HEK293T (cell line): ENCODE measurements around the gene RNF113B.

Source experiments
- CTCF ChIA-PET: fragments of 350-600 bp; formaldehyde crosslinking; extraction: SDS; loops from one replicate; lab custom pipeline; 2021; ENCODE audit warnings: antibody characterized with exemption, inconsistent platforms; lab: Yijun Ruan, JAX
- POLR2A ChIA-PET: fragments of 350-600 bp; formaldehyde crosslinking; extraction: SDS; loops from one replicate; lab custom pipeline; 2020; ENCODE audit warnings: antibody characterized with exemption, inconsistent platforms; lab: Yijun Ruan, JAX
- DNase-seq: peaks from one replicate; pipeline ENCODE4 v3.0.0; 2012; ENCODE audit warnings: mixed read lengths; ENCODE audit errors: extremely low spot score
- ARNT ChIP-seq: fragments of 450-650 bp; IDR thresholded peaks from 2 replicates; pipeline ENCODE4 v1.6.1; 2017; ENCODE audit warnings: mild to moderate bottlenecking
- BHLHE40 ChIP-seq: fragments of 450-650 bp; IDR thresholded peaks from 2 replicates; pipeline ENCODE4 v1.6.1; 2016; ENCODE audit warnings: mild to moderate bottlenecking, moderate library complexity, borderline replicate concordance
- CTBP1 ChIP-seq: fragments of 450-650 bp; IDR thresholded peaks from 2 replicates; pipeline ENCODE4 v1.6.1; 2016; ENCODE audit warnings: borderline replicate concordance
- ELF4 ChIP-seq: fragments of 450-650 bp; IDR thresholded peaks from 2 replicates; pipeline ENCODE4 v1.6.1; 2017; ENCODE audit warnings: antibody characterized with exemption
- FOXA1 ChIP-seq: fragments of 450-650 bp; IDR thresholded peaks from 2 replicates; pipeline ENCODE4 v1.6.1; 2016; ENCODE audit warnings: mild to moderate bottlenecking
- FOXK2 ChIP-seq: fragments of 450-650 bp; IDR thresholded peaks from 2 replicates; pipeline ENCODE4 v1.6.1; 2016; ENCODE audit warnings: mild to moderate bottlenecking
- FOXM1 ChIP-seq: fragments of 450-650 bp; IDR thresholded peaks from 2 replicates; pipeline ENCODE4 v1.6.1; 2017; ENCODE audit warnings: mild to moderate bottlenecking, borderline replicate concordance
- HDGF ChIP-seq: fragments of 450-650 bp; IDR thresholded peaks from 2 replicates; pipeline ENCODE4 v1.6.1; 2017; ENCODE audit warnings: antibody characterized with exemption, borderline replicate concordance
- L3MBTL2 ChIP-seq: fragments of 450-650 bp; conservative IDR thresholded peaks from 2 replicates; pipeline ENCODE4 v1.6.1; 2016; ENCODE audit warnings: mild to moderate bottlenecking
- LEF1 ChIP-seq: fragments of 450-650 bp; IDR thresholded peaks from 2 replicates; pipeline ENCODE4 v1.6.1; 2017; ENCODE audit warnings: mild to moderate bottlenecking, borderline replicate concordance
- NFRKB ChIP-seq: fragments of 450-650 bp; IDR thresholded peaks from 2 replicates; pipeline ENCODE4 v1.6.1; 2016; ENCODE audit warnings: mild to moderate bottlenecking, moderate library complexity
- SP1 ChIP-seq: fragments of 450-650 bp; IDR thresholded peaks from 2 replicates; pipeline ENCODE4 v1.6.1; 2017
- SUZ12 ChIP-seq: fragments of 450-650 bp; IDR thresholded peaks from 2 replicates; pipeline ENCODE4 v1.6.1; 2016; ENCODE audit warnings: mild to moderate bottlenecking
- TARDBP ChIP-seq: fragments of 450-650 bp; IDR thresholded peaks from 2 replicates; pipeline ENCODE4 v1.6.1; 2016
- ZNF384 ChIP-seq: fragments of 450-650 bp; IDR thresholded peaks from 2 replicates; pipeline ENCODE4 v1.6.1; 2016
- TF ChIP-seq, protein P1 (sequence below): fragments of 450-650 bp; IDR thresholded peaks from 2 replicates; pipeline ENCODE4 v1.6.1; 2016

The RNF113B gene

GRCh38 chr13:98181111-98181815, 4.2 kb upstream of the RNF113B start:
- no peak for TF ChIP-seq L3MBTL2
- no peak for TF ChIP-seq CTBP1
- no peak for TF ChIP-seq FOXM1
- TF ChIP-seq SP1, result no peak
- TF ChIP-seq, protein P1, sequence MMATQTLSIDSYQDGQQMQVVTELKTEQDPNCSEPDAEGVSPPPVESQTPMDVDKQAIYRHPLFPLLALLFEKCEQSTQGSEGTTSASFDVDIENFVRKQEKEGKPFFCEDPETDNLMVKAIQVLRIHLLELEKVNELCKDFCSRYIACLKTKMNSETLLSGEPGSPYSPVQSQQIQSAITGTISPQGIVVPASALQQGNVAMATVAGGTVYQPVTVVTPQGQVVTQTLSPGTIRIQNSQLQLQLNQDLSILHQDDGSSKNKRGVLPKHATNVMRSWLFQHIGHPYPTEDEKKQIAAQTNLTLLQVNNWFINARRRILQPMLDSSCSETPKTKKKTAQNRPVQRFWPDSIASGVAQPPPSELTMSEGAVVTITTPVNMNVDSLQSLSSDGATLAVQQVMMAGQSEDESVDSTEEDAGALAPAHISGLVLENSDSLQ, result no peak
- no peak for TF ChIP-seq NFRKB
- TF ChIP-seq SUZ12, result no peak
- TF ChIP-seq LEF1, result no peak
- TF ChIP-seq FOXA1, result no peak
- TF ChIP-seq BHLHE40, result no peak
- TF ChIP-seq TARDBP, result no peak
- no peak for TF ChIP-seq ZNF384
- CTCF ChIA-PET, result no interaction called here
- POLR2A ChIA-PET, result no interaction called here
- no peak for DNase-seq

- CTCF ChIA-PET, result no interaction called here
- POLR2A ChIA-PET, result no interaction called here
- TF ChIP-seq CTBP1 (no peak), NFRKB (no peak), ARNT (no peak), HDGF (no peak), SP1 (no peak), ZNF384 (no peak), FOXK2 (no peak), LEF1 (no peak), FOXM1 (no peak), ELF4 (no peak), BHLHE40 (no peak), FOXA1 (no peak)
- TF ChIP-seq, protein P1, result no peak
- DNase-seq, result no peak
These were observed 3.0 kb upstream of the RNF113B start for GRCh38 chr13:98180092-98180491.

DNA sequence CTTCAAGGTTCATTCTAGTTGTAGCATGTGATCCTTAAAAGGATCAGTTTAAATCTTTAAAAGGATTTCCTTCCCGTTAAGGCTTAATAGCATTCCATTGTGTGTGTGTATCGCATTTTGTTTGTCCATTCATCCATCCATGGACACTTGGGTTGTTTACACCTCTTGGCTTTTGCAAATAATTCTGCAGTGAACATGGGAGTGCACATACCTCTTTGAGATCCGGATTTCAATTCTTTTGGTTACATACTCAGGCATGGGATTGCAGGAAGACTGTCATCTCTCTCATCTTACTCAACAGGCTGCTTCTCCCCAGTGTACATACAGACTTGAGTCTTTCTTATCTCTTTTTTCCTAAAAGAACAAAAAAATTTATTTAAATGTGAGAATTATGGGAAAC, 1.2 kb downstream of the RNF113B start:
- POLR2A ChIA-PET, result no interaction called here
- CTCF ChIA-PET, result no interaction called here
- TF ChIP-seq ARNT (no peak), SP1 (no peak), FOXM1 (no peak), HDGF (no peak), BHLHE40 (no peak), L3MBTL2 (no peak), ZNF384 (no peak), FOXA1 (no peak)
- TF ChIP-seq, protein P1, result no peak
- no peak for DNase-seq

DNA sequence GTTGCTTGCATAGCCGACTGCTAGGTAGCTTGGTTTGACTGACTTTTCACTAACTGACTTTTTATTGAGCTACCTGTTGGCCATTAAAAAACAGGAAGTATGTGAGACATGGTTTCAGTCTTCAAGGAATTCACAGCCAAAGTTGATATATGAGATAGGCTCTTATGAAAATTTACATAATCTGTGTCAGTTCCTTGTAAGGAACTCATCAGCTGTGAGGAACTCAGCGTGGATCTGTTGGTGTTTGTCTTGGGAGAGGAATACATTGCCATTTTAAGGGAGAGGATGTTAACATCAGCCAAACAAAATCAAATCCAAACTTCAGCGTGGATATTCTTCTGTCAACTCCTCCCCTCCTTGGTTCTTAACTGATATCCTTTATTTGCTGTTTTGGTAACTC, 2.0 kb downstream of the RNF113B start:
- POLR2A ChIA-PET, result no interaction called here
- no peak for DNase-seq
- CTCF ChIA-PET, result interaction anchor here (0.7 kb wide), 1 partner anchor 1261 kb away, joined by 4 read pairs; no protein-coding TSS in a partner anchor
- no peak for TF ChIP-seq SUZ12
- TF ChIP-seq ZNF384, result no peak
- TF ChIP-seq ARNT, result no peak
- TF ChIP-seq FOXK2, result no peak
- TF ChIP-seq ELF4, result no peak
- TF ChIP-seq CTBP1, result no peak

DNA sequence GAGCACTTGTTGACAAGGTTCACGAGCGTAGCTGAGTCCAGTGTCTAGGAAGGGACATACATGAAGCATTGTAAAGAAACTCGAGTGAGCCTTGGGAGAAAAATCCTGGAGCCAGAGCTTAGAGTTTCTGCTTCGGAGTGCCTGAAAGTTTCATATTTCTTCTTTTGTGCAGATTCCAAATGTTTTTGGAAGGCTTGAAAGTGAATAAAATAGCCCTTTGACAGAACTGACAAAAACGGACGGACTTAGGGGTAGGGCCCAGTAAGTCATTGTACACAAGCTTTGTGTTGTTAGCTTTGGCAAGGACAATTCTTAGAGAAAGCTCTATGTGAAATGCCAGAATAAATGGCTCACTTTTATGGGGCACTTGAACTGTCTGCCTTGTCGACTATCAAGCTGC, 2.8 kb downstream of the RNF113B start:
- ChIA-PET CTCF (interaction anchor here (0.7 kb wide), 1 partner anchor 1262 kb away, joined by 4 read pairs; no protein-coding TSS in a partner anchor), POLR2A (no interaction called here)
- no peak for DNase-seq
- no peak for TF ChIP-seq LEF1
- no peak for TF ChIP-seq FOXM1
- no peak for TF ChIP-seq ELF4
- no peak for TF ChIP-seq FOXK2
- TF ChIP-seq NFRKB, result no peak
- no peak for TF ChIP-seq FOXA1
- no peak for TF ChIP-seq SP1
- TF ChIP-seq, protein P1, result no peak
- no peak for TF ChIP-seq BHLHE40
- no peak for TF ChIP-seq L3MBTL2
- TF ChIP-seq ZNF384, result no peak
- TF ChIP-seq HDGF, result no peak
- TF ChIP-seq CTBP1, result no peak
- no peak for TF ChIP-seq TARDBP
- no peak for TF ChIP-seq ARNT
